Lung (tissue), 12 donors: Measurements from ENCODE around the gene PRKG2. TPM values are rescaled to one million over a fixed set of nuclear protein-coding genes. Genes with fewer than 3 reads are reported as not detected.
A peak's percentile ranks its signal among the peaks of the same experiment; 100 is the strongest.

Experiments
- ATAC-seq: fragments of 200-7000 bp; cut with Tn5 transposase; one replicate; pipeline ENCODE4 v1.9.1; 2020; ENCODE audit warnings: moderate number of reproducible peaks; ENCODE audit not compliant: insufficient read depth, low FRiP score
- DNase-seq, 3 donors: peaks; one replicate each; pipeline ENCODE4 v3.0.0-alpha.2; 2013 to 2017
- H3K27ac ChIP-seq, 2 donors: one replicate each; pipeline ENCODE4 v1.5.1; 2013; ENCODE audit warnings: mild to moderate bottlenecking in 2 of 2, moderate library complexity in 2 of 2, control low read depth in 1 of 2, inconsistent platforms in 1 of 2, low read depth in 1 of 2, low read length in 1 of 2
- H3K27me3 ChIP-seq, 3 donors: one replicate each; pipeline ENCODE4 v1.5.1; 2013; ENCODE audit warnings: low read length in 2 of 3; ENCODE audit not compliant: control insufficient read depth in 3 of 3, insufficient read depth in 3 of 3
- H3K36me3 ChIP-seq, 4 donors: one replicate each; pipeline ENCODE4 v1.5.1; 2013; ENCODE audit warnings: low read length in 4 of 4, mild to moderate bottlenecking in 1 of 4, moderate library complexity in 1 of 4; ENCODE audit not compliant: control insufficient read depth in 4 of 4, insufficient read depth in 4 of 4
- H3K4me1 ChIP-seq, 5 donors: one replicate each; pipeline ENCODE4 v1.5.1; 2013; ENCODE audit warnings: low read length in 5 of 5, mild to moderate bottlenecking in 2 of 5, moderate library complexity in 1 of 5; ENCODE audit not compliant: control insufficient read depth in 5 of 5, insufficient read depth in 5 of 5
- H3K4me3 ChIP-seq: one replicate; pipeline ENCODE4 v1.5.1; 2013; ENCODE audit warnings: mild to moderate bottlenecking, control low read depth, moderate library complexity
- H3K9ac ChIP-seq, 2 donors: one replicate each; pipeline ENCODE4 v1.5.1; 2013; ENCODE audit warnings: low read length in 2 of 2, control low read depth in 1 of 2; ENCODE audit not compliant: insufficient read depth in 1 of 2
- H3K9me3 ChIP-seq, 4 donors: one replicate each; pipeline ENCODE4 v1.5.1; 2013; ENCODE audit warnings: low read length in 3 of 4, mild to moderate bottlenecking in 1 of 4, moderate library complexity in 1 of 4; ENCODE audit not compliant: control insufficient read depth in 4 of 4, insufficient read depth in 3 of 4
- CTCF ChIP-seq: IDR thresholded peaks from 2 replicates; pipeline ENCODE4 v1.5.1; 2012; ENCODE audit warnings: mild to moderate bottlenecking; ENCODE audit errors: control extremely low read depth, extremely low read depth
- WGBS, 2 donors: extraction: QIAGEN DNeasy Blood & Tissue Kit; methylation state at CpG; one replicate each; pipeline ENCODE4 v1.1.7; 2013; 5-methylcytosine and 5-hydroxymethylcytosine counted together
- polyA plus RNA-seq, 2 donors: library from polyadenylated mRNA; stranded (reverse); fragments of 200-250 nt; gene quantifications; one replicate each; pipeline ENCODE4 v1.2.1, GENCODE V29; 2013
- total RNA-seq, 2 donors: library from RNA; depleted of rRNA in 1 of 2; stranded (reverse); fragments of >200 nt in 1 of 2; gene quantifications; one replicate each; pipeline ENCODE4 v1.2.1, GENCODE V29; 2014 to 2021
- donor health status: control.
- donor health status: control.
- donor health status: Bipolar disorder and iron deficiency.
- donor health status: healthy.
- donor health status: DM: yes; HTN: yes; CAD: no.

Gene PRKG2
- total and polyA plus RNA-seq, 4 donors: 0.06 to 4.2 (median 2.7) TPM

- TF ChIP-seq CTCF: no peak
- Histone ChIP-seq H3K27me3 (no peaks in the 10 kb centered on the region), H3K36me3 (no peaks in the 10 kb centered on the region), H3K4me1 (peaks cover 0 to 4% (median 0%) of the 10 kb centered on the region in 5 donors), H3K9ac (no peak overlapping the region), H3K27ac (no peak overlapping the region), H3K9me3 (no peaks in the 10 kb centered on the region), H3K4me3 (no peak overlapping the region)
- WGBS, 2 donors: 97 to 98% methylated on average over 4 of the region's 4 CpGs
- DNase-seq: no peak
- no peak for ATAC-seq
Measured at GRCh38 chr4:81137894-81138293, 77.1 kb downstream of the PRKG2 start.

GRCh38 chr4:81137446-81137845 lies 77.6 kb downstream of the PRKG2 start:
- Histone ChIP-seq H3K27me3 (no peaks in the 10 kb centered on the region), H3K36me3 (no peaks in the 10 kb centered on the region), H3K9ac (no peak overlapping the region), H3K9me3 (no peaks in the 10 kb centered on the region), H3K27ac (no peak overlapping the region), H3K4me1 (peaks cover 0 to 4% (median 0%) of the 10 kb centered on the region in 5 donors), H3K4me3 (no peak overlapping the region)
- TF ChIP-seq CTCF: no peak
- 89 to 92% methylated on average over 3 of the region's 3 CpGs for WGBS, 2 donors
- DNase-seq (peak in 2 of 3 donors; percentile 13 to 25), ATAC-seq (no peak)

- DNase-seq: peak in 1 of 3 donors; percentile 27
- H3K9me3 ChIP-seq: no peaks in the 10 kb centered on the region
- no peaks in the 10 kb centered on the region for H3K36me3 ChIP-seq
- no peak for TF ChIP-seq CTCF
- peaks cover 0 to 4% (median 0%) of the 10 kb centered on the region in 5 donors for H3K4me1 ChIP-seq
- H3K27me3 ChIP-seq: no peaks in the 10 kb centered on the region
- H3K4me3 ChIP-seq: no peak overlapping the region
- 71 to 82% methylated on average over 8 of the region's 8 CpGs for WGBS, 2 donors
- no peak overlapping the region for H3K9ac ChIP-seq
- ATAC-seq: no peak
- H3K27ac ChIP-seq: peak overlapping the region in 1 of 2 donors; percentile 17
Measured at GRCh38 chr4:81136161-81136905, 78.7 kb downstream of the PRKG2 start.
